ENCODE measurements around the gene BASP1. TPM values are rescaled to one million over a fixed set of nuclear protein-coding genes. Genes with fewer than 3 reads are reported as not detected.

The BASP1 gene
- total and polyA plus RNA-seq, 7 donors: 0.64 to 1.9 (median 1.1) TPM

DNA sequence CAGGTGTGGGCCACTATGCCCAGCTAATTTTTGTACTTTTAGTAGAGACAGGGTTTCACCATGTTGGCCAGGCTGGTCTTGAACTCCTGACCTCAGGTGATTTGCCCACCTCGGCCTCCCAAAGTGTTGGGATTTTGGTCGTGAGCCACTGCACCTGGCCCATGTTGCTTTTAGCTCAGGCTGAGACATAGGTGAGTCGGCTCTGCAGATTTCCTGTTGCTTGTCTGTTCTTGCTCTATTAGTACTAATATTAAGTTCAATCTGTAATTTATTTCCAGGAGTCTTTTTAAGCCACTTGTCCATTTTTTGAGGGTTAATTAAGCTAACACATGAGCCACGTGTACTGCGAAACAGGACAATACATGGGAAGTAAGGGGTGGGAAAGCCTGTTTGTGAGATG lies 21.4 kb upstream of the BASP1 start:
- no peaks in the 10 kb centered on the region for H3K9me3 ChIP-seq
- no peak overlapping the region for H3K4me3 ChIP-seq
- no peak for DNase-seq
- no peaks in the 10 kb centered on the region for H3K36me3 ChIP-seq (ENCODE audit: insufficient read depth in 1 of 2, low read depth in 1 of 2)
- no peaks in the 10 kb centered on the region for H3K27me3 ChIP-seq (ENCODE audit: insufficient read depth in 3 of 3, low read length in 2 of 3)
- WGBS, 3 donors: 83 to 93% (median 90%) methylated on average over 5 of the region's 5 CpGs
- intact Hi-C loops (cut with DNase I): no loop called here
- H3K27ac ChIP-seq: no peak overlapping the region
- TF ChIP-seq, protein P1, sequence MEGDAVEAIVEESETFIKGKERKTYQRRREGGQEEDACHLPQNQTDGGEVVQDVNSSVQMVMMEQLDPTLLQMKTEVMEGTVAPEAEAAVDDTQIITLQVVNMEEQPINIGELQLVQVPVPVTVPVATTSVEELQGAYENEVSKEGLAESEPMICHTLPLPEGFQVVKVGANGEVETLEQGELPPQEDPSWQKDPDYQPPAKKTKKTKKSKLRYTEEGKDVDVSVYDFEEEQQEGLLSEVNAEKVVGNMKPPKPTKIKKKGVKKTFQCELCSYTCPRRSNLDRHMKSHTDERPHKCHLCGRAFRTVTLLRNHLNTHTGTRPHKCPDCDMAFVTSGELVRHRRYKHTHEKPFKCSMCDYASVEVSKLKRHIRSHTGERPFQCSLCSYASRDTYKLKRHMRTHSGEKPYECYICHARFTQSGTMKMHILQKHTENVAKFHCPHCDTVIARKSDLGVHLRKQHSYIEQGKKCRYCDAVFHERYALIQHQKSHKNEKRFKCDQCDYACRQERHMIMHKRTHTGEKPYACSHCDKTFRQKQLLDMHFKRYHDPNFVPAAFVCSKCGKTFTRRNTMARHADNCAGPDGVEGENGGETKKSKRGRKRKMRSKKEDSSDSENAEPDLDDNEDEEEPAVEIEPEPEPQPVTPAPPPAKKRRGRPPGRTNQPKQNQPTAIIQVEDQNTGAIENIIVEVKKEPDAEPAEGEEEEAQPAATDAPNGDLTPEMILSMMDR (IDR thresholded peaks at IDR 0.05): no peak
- no peak for ATAC-seq
- peaks cover 4% of the 10 kb centered on the region for H3K4me1 ChIP-seq

DNA sequence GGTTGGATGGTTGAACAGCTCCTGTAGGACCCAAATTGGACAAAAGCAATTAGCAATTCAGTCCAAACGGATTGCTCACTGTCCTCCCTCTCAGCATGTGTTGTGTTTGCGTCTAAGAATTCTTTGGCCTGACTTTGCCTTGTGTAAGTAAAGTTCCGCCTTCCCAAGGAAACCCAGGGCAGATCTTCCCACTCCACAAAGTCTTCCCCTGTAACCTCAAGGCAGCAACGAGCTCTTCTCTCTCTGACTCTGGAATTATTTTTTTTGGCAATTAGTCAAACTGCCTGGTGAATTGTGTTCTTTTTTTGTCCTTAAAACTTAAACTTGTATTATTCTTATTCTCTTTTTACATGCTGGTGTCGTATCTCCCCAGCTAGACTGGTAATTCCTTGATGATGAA lies 20.7 kb upstream of the BASP1 start:
- no peak for DNase-seq
- TF ChIP-seq, protein P1 (IDR thresholded peaks at IDR 0.05): no peak
- no peak overlapping the region for H3K27ac ChIP-seq
- H3K9me3 ChIP-seq: no peaks in the 10 kb centered on the region
- intact Hi-C loops (cut with DNase I): no loop called here
- no peaks in the 10 kb centered on the region for H3K27me3 ChIP-seq (ENCODE audit: insufficient read depth in 3 of 3, low read length in 2 of 3)
- H3K4me1 ChIP-seq: peaks cover 4% of the 10 kb centered on the region
- no peaks in the 10 kb centered on the region for H3K36me3 ChIP-seq (ENCODE audit: insufficient read depth in 1 of 2, low read depth in 1 of 2)
- ATAC-seq: no peak
- H3K4me3 ChIP-seq: no peak overlapping the region
- WGBS, 3 donors: 72 to 75% (median 73%) methylated on average over 5 of the region's 5 CpGs

DNA sequence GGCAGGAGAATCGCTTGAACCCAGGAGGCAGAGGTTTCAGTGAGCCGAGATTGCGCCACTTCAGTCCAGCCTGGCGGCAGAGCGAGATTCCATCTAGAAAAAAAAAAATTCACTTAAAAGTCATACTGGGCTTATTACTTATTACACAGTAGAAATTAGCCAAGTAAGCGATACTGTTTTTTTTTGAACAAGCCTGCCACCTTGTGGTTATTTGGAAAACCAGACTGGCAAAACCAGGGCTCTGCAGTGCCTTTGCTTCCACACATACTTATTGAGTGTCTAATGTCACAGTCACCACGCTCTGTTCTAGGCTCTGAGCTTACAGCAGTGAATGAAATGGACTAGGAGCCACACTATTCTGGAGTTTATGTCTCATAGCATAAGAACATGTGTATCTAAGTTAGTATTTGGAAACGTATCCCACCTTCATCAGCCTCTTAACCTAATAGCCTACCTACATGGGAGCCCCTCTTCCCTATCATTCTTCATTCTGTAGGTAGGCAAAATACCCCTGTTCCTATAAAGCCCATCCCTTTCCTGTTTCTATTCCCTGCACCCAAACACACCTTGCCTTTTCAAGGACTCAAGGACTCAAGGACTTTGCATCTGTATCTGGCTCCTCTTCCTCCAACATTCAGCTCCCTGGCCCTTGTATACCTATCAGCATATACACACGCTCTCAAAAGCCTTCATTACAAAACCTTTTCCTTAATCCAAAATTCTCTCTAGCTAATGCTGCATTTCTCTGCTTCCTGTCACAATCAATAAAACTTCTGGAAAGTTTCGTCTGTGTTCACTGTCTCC lies 13.9 kb upstream of the BASP1 start:
- TF ChIP-seq, protein P1 (IDR thresholded peaks at IDR 0.05): peak; percentile 77
- Histone ChIP-seq H3K36me3 (ENCODE audit: insufficient read depth in 1 of 2, low read depth in 1 of 2) (no peaks in the 10 kb centered on the region), H3K27me3 (ENCODE audit: insufficient read depth in 3 of 3, low read length in 2 of 3) (no peaks in the 10 kb centered on the region), H3K9me3 (no peaks in the 10 kb centered on the region), H3K4me3 (no peak overlapping the region), H3K27ac (no peak overlapping the region), H3K4me1 (peaks cover 4% of the 10 kb centered on the region)
- peak in 1 of 2 donors; percentile 13 for DNase-seq
- intact Hi-C loops (cut with DNase I): loop anchor here in 1 of 2 donors (10.0 kb wide), 2 partner anchors 619 to 739 kb away; partner anchors contain the start of gene ZNF622
- 27 to 36% (median 28%) methylated on average over 10 of the region's 10 CpGs for whole genome bisulfite sequencing, 3 donors
- peak; percentile 73 to 91 (median 80) for ATAC-seq

DNA sequence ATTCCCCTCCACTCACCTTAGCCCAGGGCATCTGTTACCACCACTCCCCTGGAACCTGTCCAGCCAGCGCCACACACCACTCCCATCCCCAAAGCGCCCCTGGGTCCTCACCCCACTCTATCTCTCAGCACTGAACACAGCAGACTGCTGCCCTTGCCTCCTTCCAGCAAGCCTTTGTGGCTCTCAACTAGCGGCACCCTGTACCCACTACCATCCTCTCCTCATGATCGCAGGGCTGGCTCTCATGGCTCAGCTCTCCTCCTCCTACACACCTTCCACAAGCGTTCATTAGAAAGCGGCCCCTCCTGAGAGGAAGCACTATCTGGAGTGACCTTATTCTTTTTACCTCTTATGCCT lies 13.3 kb upstream of the BASP1 start:
- Histone ChIP-seq H3K9me3 (no peaks in the 10 kb centered on the region), H3K36me3 (ENCODE audit: insufficient read depth in 1 of 2, low read depth in 1 of 2) (no peaks in the 10 kb centered on the region), H3K4me1 (peaks cover 4% of the 10 kb centered on the region), H3K27ac (no peak overlapping the region), H3K4me3 (no peak overlapping the region), H3K27me3 (ENCODE audit: insufficient read depth in 3 of 3, low read length in 2 of 3) (no peaks in the 10 kb centered on the region)
- WGBS, 3 donors: 62 to 64% (median 63%) methylated on average over 6 of the region's 6 CpGs
- intact Hi-C loops (cut with DNase I): loop anchor here in 1 of 2 donors (10.0 kb wide), 2 partner anchors 619 to 739 kb away; partner anchors contain the start of gene ZNF622
- no peak for DNase-seq
- no peak for ATAC-seq
- TF ChIP-seq, protein P1 (IDR thresholded peaks at IDR 0.05): no peak
